Activated CD4-positive, CD25-positive, alpha-beta regulatory T cell treated with anti-CD3 and anti-CD28 coated beads, Interleukin-2, amount 50 U/mL, for 72 hours (primary cell): ENCODE data around the gene ALOX12.
"Not testable (repeated sequence)": the region's sequence is repeated elsewhere in the genome, so short reads cannot be mapped to it uniquely, and the experiment has no call there.

Experiments used
- DNase-seq: peaks from one replicate; pipeline ENCODE4 v3.0.0; 2021

ALOX12 gene

GRCh38 chr17:6995500-6996255, at the start of gene ALOX12:
TSS of gene ALOX12 (plus strand) at chr17:6996049. CDS start at chr17:6996118, 69 bp downstream.
- DNase-seq: no peak

DNA sequence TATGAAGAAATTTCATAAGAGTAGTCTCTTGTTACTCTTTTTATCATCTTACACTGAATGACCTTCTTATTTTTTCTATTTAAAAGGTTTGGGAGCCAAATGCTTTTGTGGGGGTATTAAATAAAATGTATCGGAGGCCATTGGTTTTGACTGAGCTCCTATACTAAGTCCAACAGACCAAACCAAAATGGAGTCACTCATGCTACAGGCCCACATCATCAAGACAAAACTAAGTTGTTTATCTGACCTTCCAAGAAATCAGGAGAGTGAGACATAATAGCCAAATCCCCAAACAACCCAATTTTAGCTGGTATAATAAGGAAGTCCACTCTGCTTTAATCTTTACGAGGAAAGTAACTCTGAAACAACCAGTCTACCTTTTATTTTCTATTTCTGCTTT, 48.1 kb upstream of the ALOX12 start:
- DNase-seq: no peak

GRCh38 chr17:6948562-6948961, 47.3 kb upstream of the ALOX12 start:
- DNase-seq: no peak

DNA sequence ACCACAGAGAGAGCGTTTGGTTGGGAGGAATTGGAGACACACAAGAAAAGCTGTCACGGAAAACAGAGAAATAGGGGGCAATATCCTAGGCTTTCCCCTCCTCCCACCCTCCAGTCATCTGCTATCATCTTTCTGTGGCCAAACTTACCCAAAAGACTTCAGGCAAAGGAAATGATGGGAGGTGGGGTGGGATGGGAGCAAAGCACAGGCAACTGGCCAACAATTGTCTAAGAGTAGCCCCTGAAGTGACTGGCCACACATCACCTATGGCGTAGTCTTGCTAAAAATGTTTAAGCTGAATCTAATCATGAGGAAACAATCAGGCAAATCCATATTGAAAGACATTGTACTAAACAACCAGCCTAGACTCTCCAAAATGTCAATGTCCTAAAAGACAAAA, 46.9 kb upstream of the ALOX12 start:
- no peak for DNase-seq

DNA sequence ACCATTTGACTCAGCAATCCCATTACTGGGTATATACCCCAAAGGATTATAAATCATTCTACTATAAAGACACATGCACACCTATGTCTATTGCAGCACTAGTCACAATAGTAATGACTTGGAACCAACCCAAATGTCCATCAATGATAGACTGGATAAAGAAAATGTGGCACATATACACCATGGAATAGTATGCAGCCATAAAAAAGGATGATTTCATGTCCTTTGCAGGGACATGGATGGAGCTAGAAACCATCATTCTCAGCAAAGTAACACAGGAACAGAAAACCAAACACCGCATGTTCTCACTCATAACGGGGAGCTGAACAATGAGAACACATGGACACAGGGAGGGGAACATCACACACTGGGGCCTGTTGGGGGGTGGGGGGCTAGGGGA, 44.9 kb upstream of the ALOX12 start:
- not testable (repeated sequence) for DNase-seq

DNA sequence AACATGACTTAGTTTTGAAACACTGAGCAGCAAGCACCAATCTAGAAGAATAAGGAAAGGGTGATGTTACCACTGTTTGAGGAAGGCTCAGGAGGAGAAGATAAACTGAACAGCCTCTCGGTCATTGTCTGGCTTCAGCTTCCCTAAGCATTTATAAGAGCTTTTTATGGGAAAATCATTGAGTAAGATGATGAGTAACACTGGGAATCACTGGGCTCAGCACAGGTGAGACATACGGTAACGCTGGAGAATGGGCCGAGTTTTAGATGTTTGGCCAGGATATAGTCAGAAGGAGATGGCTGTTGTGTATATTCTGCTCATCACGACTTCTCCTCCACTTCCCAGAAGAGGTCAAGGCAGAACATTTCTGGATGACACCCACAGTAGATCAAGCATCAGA, 42.2 kb upstream of the ALOX12 start:
- DNase-seq: no peak

- DNase-seq: no peak
Measured at GRCh38 chr17:6959700-6960099, 36.1 kb upstream of the ALOX12 start.

- no peak for DNase-seq
Measured at GRCh38 chr17:6969323-6969726, 26.5 kb upstream of the ALOX12 start.

DNA sequence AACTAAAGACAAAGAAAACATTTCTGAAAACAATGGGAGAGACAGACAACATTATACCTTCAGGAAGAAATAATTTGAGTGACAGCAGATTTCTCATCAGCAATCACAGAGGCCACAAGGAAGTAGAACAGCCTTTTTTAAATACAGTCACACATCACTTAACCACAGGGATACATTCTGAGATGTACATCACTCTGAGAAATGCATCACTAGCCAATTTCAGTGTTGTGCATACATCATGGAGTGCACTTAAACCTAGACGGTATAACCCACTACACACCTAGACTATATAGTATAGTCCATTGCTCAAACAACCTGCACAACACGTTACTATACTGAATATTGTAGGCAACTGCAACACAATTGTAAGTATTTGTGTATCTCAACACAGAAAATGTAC, 24.9 kb upstream of the ALOX12 start:
- DNase-seq: no peak

GRCh38 chr17:6979440-6979839, 16.4 kb upstream of the ALOX12 start:
- not testable (repeated sequence) for DNase-seq

DNA sequence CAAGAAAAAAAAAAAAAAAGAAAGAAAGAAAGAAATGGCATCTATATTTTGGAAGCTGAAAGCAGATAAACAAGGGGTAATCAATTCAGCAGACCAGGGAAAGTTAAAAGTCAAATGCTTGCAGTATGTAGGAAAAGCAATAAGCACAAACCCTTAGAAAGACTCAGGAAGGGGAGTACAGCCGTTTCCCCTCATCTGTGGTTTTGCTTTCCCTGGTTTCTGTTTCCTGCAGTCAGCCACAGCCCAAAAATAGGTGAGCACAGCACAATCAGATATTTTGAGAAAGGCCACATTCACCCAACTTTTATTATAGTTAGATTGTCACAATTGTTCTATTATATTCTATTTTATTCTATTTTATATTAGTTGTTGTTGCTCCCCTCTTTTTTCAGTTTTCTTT, 14.4 kb upstream of the ALOX12 start:
- DNase-seq: no peak

DNA sequence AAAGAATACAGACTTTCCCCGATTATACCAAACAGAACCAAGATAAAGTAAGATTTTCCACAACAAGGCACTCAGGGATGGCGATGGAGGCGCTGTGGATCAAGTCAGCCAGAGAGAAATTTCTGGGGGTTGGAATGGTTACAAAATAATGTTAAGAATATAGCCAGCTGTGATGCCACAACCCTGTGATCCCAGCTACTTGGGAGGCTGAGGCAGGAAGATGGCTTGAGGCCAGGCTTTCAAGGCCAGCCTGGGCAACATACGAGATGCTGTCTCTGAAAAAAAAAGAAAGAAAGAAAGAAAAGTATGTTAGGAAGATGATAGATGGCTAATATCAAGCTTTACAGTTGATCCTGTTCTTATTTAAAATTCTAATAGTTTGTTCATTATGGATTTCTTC, 10.6 kb upstream of the ALOX12 start:
- no peak for DNase-seq

GRCh38 chr17:6986676-6987075, 9.2 kb upstream of the ALOX12 start:
- DNase-seq: no peak

DNA sequence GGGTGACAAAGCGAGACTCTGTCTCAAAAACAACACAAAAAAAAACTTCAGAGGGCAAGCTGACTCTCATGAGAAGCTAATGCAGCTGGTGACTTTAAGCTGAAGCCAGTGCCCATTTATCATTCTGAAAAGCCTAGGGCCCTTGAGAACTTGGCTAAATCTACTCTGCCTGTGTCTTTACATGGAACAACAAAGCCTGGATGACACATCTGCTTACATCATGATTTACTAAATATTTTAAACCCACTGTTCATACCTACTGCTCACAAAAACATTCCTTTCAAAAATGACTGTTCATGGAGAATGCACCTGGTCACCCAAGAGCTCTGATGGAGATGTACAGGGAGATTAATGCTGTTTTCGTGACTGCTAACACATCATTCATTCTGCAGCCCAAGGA, 6.1 kb upstream of the ALOX12 start:
- DNase-seq: no peak

GRCh38 chr17:6993613-6994056, 2.2 kb upstream of the ALOX12 start:
- not testable (repeated sequence) for DNase-seq

- no peak for DNase-seq
Measured at GRCh38 chr17:6994118-6994598, 1.7 kb upstream of the ALOX12 start.

- no peak for DNase-seq
Measured at GRCh38 chr17:6994666-6995256, 1.1 kb upstream of the ALOX12 start.

DNA sequence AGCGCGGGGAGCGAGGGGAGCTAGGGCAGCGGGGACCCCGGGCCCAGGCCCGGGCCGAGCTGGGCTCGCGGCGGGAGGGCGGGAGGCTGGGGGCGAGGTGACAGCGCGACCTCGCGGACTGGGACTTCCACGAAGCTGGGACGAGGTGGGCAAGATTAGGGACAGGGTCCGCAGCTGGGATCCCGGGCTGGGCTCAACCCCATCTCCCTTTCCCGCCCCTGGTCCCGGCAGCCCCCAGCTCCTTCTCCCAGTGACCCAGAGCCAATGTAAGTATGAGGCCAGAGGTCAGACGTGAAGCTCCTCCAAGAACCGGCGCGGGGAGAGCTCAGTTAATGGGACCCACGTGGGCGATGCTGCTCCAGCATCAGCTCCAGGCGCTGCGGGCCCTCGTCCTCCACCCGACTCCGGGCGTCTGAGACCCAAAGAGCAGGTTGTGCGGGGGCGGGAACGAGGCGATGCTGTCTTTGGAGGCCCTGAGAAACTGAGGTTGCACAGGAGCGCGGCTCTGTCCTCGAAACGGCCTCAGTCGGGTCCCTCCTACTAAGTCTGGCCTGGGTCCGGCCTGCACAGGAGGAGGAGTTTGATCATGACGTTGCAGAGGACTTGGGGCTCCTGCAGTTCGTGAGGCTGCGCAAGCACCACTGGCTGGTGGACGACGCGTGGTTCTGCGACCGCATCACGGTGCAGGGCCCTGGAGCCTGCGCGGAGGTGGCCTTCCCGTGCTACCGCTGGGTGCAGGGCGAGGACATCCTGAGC, 585 bp downstream of the ALOX12 start:
- no peak for DNase-seq

GRCh38 chr17:6997171-6997570, 1.3 kb downstream of the ALOX12 start:
- DNase-seq: no peak

DNA sequence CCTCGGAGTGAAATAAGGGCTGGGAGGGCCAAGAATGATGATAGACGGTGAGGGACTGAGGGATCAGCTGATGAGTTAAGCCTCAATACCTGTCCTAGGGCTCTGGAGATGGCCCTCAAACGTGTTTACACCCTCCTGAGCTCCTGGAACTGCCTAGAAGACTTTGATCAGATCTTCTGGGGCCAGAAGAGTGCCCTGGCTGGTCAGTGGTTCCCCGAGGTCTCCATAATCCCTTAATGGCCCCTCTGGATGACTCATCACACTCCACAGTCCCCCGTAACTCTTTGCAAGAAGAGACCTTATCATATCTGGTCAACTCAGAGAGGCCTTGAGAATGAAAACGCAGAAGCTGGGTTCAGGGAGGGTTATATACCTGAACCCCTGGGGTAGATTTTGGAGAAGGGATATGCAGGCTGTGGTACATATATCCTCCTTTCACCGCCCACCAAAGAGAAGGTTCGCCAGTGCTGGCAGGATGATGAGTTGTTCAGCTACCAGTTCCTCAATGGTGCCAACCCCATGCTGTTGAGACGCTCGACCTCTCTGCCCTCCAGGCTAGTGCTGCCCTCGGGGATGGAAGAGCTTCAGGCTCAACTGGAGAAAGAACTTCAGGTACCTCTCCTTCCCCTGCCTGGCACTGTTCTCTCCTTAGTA, 3.1 kb downstream of the ALOX12 start:
- no peak for DNase-seq

GRCh38 chr17:7001318-7001961, 5.6 kb downstream of the ALOX12 start:
- DNase-seq: peak; percentile 53

- no peak for DNase-seq
Measured at GRCh38 chr17:7002288-7003047, 6.6 kb downstream of the ALOX12 start.
